GM19025 (cell line): Measurements from ENCODE around the gene NRXN2.

ENCODE experiments used
- ATAC-seq: cut with Tn5 transposase; IDR thresholded peaks from one replicate; pipeline ENCODE4 v1.9.1; 2021; ENCODE audit warnings: mild to moderate bottlenecking, low read depth, moderate library complexity; ENCODE audit not compliant: unreplicated experiment

The NRXN2 gene

DNA sequence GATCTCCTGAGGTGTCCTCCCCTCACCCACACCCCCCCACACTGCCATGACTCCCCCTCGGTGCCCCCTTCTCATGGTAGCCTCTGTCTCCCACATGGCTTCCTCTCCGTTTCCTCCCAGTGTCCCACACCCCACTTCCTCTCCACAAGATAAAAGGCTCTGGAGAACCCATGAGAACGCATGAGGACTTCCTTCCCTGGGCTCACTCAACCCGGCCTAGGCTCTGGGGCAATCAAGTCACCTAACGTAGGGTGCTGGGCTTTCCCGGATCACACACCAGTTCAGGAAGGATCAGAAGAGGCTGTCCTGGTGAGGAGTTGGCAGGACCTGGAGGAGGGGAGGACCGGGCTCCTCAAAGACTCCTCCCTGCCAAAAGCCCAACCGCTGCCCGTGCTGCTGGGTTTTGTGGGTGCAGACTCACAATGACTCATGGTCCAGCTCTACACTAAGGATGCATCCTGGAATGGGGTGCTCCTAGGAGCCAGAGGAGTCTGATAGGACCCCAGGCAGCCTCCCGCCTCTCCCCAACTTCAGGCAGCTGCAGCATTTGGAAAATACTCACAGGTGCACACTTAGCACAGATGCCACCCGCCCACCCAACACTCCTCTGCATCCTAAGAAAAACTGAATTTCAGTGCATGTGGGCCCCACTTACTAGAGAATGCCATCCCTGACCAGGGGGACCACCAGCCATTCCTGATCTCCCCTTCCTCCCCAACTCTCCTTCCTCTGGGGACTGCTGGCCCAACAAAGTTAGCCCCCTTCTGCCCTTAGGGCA, 110.9 kb downstream of the NRXN2 start:
- ATAC-seq = no peak

DNA sequence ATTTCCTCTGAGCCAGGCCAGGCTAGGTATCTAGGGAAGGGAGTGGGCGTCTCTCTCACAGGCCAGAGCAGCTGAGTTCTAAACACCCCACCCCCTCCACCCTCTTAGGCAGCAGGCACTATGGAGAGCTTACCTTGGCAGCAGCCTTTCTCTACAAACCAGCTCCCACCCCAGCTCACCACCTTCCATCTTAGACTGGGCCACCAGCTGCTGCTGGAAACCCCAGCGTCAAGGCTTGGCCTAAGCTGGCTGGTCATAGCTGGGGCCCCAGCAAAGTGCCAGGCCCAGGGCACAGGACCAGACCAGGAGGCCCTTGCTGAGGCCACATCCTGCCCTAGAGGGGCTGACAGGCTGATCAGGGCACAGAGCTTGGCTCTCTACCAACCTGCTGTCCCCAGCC, 111.8 kb downstream of the NRXN2 start:
- no peak for ATAC-seq

- no peak for ATAC-seq
Observed at GRCh38 chr11:64610596-64610995, 112.4 kb downstream of the NRXN2 start.

DNA sequence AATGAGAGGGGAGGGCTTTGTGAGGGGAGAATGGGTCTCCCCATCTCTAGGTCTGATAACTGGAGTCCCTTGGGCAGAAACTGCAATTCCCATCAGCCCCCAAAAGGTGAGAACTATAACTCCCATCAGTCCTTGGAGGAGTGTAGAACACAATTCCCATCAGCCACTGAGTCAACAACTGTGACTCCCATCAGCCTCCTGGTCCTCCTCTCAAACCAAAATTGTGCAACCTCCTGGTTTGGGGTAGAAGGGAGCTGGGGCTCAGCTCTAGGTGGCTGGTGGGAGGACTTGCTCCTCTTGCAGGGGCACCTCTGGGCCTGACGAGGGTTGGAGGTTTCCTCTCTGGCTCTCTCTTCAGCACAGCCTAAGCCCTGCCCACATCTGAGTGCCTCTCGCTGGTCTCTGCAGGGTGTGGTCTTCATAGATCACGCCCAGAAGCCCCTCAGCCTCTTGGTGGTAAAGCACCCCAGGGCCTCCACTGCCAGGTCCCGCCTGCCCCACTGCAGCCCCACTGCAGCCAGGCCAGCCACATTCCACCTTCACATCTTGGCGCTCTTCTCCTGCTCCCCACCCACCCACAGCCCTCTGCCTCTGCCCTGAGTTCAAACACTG, 113.5 kb downstream of the NRXN2 start:
- no peak for ATAC-seq

DNA sequence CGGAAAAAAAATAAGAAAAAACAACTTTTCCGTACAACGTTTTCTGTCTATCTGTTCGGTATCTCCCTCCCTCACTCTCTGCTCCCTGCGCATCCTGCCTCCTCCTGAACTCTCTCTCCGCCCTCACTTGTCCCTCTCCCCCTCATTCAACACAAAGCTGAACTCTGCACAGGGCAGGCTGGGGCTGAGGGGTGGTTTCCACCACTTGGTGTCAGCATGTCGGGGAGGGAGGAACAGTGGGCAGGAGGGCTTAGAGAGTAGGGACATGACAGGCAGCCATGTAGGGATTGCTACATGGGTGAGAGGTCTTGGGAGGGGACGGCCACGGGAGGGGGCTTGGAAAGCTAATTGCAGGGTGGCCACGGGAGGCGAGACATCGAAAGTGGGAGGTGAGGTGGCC, 114.4 kb downstream of the NRXN2 start:
- ATAC-seq = no peak

DNA sequence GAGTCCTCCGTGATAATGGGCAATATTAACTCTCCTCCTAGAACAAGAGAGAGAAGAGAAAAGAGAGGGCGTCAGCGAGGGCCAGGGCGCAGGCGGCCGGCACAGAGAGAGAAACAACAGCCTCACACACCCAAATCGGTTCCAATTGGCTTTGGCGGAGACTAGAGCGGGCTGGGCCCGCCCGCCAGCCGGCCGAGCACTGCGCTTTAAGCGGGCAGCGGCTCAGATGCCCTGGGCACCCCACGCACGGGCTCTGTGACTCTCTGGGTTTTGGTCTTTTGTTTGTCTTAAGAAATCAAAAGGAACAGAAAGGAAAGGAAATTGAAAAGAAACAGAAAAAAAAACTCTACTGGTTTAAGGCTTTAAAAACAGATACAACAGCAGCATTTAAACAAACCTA, 115.0 kb downstream of the NRXN2 start:
- no peak for ATAC-seq

DNA sequence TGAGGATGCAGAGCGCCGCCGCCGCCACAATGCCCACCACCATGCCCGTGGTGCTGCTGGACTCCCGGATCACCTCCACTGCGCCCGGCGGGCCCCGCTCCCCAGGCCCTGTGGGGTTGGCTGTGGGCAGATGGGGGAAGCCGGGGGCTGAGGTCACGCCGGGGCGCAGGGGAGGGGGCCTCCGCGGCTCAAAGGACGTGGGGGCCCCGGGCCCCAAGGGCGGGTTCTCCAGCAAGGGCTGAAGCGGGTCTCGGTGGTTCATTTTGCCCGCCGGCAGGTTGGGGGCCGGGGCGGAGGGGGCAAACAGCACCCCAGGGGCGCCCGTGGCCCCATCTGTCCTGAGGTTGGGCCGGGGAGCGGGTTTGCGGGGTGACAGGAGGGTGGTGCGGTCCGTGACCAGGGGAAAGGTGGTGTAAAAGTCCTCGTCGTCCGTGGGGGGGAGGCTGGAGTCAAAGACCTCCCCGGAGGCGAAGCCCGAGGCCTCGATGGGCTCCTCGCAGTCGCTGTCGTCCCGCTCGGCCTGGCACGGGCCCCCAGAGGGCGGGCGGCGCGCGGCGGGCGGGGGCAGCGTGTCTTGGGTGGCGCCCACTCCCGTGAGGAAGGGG, 115.5 kb downstream of the NRXN2 start:
- ATAC-seq = no peak

GRCh38 chr11:64606796-64607380, 116.1 kb downstream of the NRXN2 start:
- no peak for ATAC-seq

DNA sequence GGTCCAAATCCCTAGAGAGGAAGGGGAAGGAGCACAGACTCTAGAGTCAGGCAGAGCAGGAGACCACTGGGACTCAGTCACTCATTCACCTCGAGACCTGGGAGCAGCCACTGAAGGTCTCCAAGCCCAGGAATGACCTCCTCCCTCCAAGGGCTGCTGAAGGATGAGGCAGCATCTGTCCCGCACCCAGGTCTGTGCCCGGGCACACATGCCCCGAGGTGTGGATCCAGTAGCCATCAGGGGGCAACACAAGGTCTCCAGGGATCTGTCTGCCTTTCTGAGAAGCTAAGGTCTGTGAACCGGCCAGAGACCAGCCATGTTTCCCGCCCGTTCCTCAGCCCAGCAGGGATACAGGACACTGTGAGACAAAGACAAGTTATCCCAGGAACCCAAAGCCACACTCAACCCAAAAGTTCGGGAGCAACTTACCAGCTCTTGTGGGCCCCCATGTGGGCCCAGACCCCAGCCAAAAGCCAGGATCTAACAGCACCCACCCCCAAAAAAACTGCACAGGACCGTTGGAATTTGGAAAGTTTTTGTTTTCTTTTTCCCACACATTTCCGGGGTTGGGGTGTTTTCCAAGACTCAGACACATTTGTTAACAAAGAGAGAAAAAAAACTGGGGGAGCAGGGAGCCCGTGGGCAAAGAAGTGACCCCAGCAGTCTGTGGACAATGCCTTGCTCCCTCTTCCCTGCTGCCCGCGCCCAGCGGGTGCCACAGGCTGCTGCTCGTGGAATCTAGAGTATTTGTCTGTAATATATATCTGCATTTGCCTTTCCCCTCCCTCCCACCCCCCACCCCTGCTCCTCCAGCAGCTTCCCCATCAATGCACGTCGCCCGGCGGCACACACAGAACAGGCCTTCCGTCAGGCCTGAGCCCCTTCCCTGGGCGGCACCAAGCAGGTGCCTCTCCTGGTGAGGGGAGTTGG, 117.1 kb downstream of the NRXN2 start:
- ATAC-seq = no peak

DNA sequence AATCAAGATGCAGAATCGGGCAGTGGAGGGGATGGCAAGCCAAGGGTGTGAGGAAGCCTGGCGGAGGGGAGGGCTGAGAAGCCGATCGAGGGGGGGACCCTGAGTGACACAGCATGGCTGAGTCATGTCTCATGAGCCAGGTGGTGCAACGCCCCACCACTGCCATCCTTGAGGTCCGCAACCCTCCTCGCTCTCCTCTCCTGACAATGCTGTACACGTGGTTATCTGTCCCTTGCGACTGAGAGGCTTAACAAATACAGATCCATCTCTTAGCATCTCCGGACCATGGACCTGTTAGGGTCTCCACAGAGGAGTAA, 117.8 kb downstream of the NRXN2 start:
- no peak for ATAC-seq

GRCh38 chr11:64604458-64605243, 118.3 kb downstream of the NRXN2 start:
- ATAC-seq = no peak

GRCh38 chr11:64603411-64604110, 119.4 kb downstream of the NRXN2 start:
- ATAC-seq = no peak

GRCh38 chr11:64602466-64603070, 120.4 kb downstream of the NRXN2 start:
- ATAC-seq = no peak

- ATAC-seq = no peak
Observed at GRCh38 chr11:64601605-64602465, 121.2 kb downstream of the NRXN2 start.

DNA sequence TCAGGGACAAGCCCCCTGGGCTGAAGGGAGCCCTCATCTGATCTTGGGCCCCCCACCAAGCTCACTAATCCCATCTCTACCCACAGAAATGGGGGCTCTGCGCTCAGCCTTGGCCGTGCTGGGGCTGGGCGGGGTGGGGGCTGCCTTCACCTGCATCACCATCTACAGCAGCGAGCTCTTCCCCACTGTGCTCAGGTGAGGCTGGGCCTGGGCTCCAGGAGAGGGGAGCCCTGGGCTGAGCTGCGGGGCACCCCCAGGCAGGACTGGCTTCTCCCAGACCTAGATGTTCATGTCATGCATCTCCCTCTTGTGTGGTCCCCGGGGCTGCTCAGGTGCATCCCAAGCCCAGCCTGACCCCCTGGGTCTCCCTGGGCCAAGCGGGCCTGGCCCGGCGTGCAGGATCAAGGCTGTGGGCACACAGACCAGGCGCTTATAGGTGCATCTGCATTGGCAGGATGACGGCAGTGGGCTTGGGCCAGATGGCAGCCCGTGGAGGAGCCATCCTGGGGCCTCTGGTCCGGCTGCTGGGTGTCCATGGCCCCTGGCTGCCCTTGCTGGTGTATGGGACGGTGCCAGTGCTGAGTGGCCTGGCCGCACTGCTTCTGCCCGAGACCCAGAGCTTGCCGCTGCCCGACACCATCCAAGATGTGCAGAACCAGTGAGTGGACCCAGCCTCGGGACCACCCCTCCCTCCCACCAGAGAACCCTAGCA, 122.6 kb downstream of the NRXN2 start:
- ATAC-seq = no peak

DNA sequence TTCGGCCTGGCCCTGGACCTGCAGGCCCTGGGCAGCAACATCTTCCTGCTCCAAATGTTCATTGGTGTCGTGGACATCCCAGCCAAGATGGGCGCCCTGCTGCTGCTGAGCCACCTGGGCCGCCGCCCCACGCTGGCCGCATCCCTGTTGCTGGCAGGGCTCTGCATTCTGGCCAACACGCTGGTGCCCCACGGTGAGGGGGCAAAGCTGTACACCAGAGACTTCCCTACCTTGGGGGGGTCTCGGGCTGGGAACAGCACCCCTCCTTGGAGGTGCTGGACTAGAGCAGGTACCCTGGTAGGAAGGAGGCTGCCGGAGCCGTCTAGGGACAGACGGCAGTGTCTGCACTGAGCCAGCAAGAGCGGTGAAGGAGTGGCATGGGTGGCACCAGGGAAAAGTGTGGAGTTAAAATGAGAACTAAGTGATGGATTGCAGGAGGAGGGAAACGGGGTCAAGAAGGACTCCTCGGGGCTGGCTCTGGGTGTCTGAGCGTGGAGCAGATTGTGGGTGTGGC, 123.2 kb downstream of the NRXN2 start:
- ATAC-seq = no peak
